Coronary artery (tissue), 2 donors: ENCODE results near the gene CYB5R2.
"Not testable (repeated sequence)": the region's sequence is repeated elsewhere in the genome, so short reads cannot be mapped to it uniquely, and the experiment has no call there.

Experiments
- DNase-seq: peaks from one replicate; pipeline ENCODE4 v3.0.0-alpha.2; 2017; ENCODE audit warnings: low spot score
- H3K27ac ChIP-seq, 2 donors: fragments of 200-600 bp; sonication (generic); one replicate each; pipeline ENCODE4 v1.5.1; 2016 to 2019
- H3K4me3 ChIP-seq: fragments of 200-600 bp; sonication (generic); 2 replicates; pipeline ENCODE4 v1.5.1; 2016; ENCODE audit warnings: mild to moderate bottlenecking, moderate library complexity
- CTCF ChIP-seq: fragments of 200-600 bp; sonication (generic); IDR thresholded peaks from one replicate; pipeline ENCODE4 v1.5.1; 2019; ENCODE audit warnings: antibody characterized with exemption

CYB5R2 gene

DNA sequence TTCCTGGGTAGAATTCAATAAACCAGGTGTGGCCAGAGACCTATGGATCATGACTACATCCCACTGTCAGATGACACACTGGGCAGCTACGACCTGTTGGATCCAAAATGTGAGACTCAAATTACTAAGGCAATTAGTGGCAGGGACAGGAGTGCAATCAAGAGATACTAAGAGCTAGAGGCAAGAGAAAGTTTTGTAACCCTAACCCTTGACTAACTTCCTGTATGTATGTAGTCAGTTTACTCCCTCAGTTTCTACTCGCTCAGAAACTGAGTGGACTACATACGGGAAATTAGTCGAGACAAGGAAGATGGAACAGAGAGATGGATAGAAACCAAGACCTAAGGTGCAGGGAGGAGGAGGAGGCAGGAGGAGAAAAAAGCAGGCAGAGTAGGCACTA is 2.7 kb downstream of the CYB5R2 start:
- no peak overlapping the region for H3K4me3 ChIP-seq
- no peak for TF ChIP-seq CTCF
- no peak for DNase-seq
- H3K27ac ChIP-seq = no peak overlapping the region

- no peak for DNase-seq
- Histone ChIP-seq H3K4me3 (no peak overlapping the region), H3K27ac (peak overlapping the region in 1 of 2 donors; percentile 6)
- TF ChIP-seq CTCF = no peak
Measured at GRCh38 chr11:7668911-7669310, 4.4 kb downstream of the CYB5R2 start.

- no peak for DNase-seq
- no peak overlapping the region for H3K4me3 ChIP-seq
- no peak for TF ChIP-seq CTCF
- peak overlapping the region in 1 of 2 donors; percentile 6 for H3K27ac ChIP-seq
Measured at GRCh38 chr11:7668464-7668863, 4.8 kb downstream of the CYB5R2 start.

DNA sequence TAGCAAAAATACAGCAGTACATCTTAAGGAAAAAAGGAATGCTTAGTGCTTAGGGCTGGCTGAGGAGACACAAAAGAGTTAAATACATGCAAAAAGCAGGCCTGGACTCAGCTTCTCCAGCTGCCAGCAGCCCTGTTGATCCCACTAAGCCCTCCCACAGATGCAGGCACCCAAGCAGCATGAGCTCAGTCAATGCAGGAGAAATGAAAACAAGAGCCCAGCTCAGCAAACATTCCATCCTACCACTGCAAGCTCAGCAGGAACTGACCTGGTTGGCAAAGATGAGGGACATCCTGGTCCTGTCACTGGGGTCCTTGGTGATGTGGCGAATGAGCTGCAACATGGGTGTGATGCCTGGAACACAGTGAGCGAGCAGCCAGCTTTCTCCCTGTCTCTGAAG is 5.8 kb downstream of the CYB5R2 start:
- peak; percentile 62 for DNase-seq
- TF ChIP-seq CTCF = no peak
- Histone ChIP-seq H3K27ac (no peak overlapping the region), H3K4me3 (no peak overlapping the region)

GRCh38 chr11:7666292-7666866 is 6.9 kb downstream of the CYB5R2 start:
- no peak for DNase-seq
- TF ChIP-seq CTCF = no peak
- no peak overlapping the region for H3K4me3 ChIP-seq
- H3K27ac ChIP-seq = no peak overlapping the region

GRCh38 chr11:7665473-7666291 is 7.6 kb downstream of the CYB5R2 start:
- DNase-seq = peak; percentile 83
- Histone ChIP-seq H3K4me3 (no peak overlapping the region), H3K27ac (no peak overlapping the region)
- peak; percentile 86 for TF ChIP-seq CTCF

DNA sequence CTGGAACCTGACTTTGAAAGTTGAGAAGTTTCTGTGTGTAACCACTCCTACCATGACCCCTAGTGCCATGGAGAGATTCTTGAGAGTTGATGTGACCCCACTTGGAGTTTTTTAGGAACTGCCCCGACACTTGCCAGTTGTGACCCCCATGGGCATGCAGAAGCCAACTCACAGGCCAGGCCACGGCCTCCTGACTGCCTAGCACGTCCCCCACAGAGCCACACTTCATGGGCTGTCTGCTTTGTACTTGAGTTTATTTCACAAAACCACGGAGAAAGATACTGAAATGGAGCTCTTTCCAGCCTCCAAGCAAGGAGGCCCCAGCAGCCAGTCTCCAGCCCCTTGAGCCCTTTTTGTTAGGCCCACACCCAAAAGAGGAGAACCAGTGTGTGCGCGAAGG is 8.4 kb downstream of the CYB5R2 start:
- peak; percentile 54 for DNase-seq
- H3K27ac ChIP-seq = no peak overlapping the region
- TF ChIP-seq CTCF = no peak
- no peak overlapping the region for H3K4me3 ChIP-seq

DNA sequence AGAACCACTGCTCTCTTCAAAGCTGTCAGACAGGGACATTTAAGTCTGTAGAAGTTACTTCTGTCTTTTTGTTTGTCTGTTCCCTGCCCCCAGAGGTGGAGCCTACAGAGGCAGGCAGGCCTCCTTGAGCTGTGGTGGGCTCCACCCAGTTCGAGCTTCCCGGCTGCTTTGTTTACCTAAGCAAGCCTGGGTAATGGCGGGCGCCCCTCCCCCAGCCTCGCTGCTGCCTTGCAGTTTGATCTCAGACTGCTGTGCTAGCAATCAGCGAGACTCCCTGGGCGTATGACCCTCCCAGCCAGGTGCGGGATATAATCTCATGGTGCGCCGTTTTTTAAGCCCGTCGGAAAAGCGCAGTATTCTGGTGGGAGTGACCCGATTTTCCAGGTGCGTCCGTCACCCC is 9.8 kb downstream of the CYB5R2 start:
- not testable (repeated sequence) for H3K27ac ChIP-seq, DNase-seq

More for the DNA sequence above, 9.8 kb downstream of the CYB5R2 start:
- not testable (repeated sequence) for H3K4me3 ChIP-seq
